Activated CD4-positive, alpha-beta T cell treated with anti-CD3 and anti-CD28 coated beads for 1 hour (primary cell): Measurements from ENCODE around the gene SEPTIN3.
"Not testable (repeated sequence)": the region's sequence is repeated elsewhere in the genome, so short reads cannot be mapped to it uniquely, and the experiment has no call there.

Experiments
- DNase-seq: peaks from one replicate; pipeline ENCODE4 v3.0.0-alpha.2; 2020

The SEPTIN3 gene

DNA sequence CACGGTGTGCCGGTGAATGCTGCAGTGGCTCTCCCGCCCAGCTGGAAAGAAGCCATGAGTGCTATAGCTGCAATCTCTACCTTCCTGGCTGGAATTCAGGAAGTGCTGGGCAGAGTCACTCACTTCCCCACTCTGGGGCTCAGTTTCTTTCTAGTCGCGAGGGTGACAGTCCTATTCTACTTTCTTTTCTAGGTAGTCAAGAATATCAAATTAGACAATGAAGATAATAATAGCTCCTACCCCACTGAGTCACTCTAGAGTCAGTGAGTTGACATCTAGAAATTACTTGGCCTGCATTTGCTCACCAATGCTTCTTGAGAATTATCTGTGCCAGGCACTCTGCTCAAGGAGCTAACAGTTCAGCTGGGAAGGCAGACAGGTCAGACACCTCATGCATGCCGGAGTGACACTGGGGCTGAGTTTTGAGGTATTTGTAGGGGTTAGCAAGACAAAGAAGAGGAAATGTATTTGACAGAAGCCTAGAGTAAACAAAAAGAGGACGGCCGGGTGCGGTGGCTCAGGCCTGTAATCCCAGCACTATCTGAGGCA is 25.5 kb upstream of the SEPTIN3 start:
- DNase-seq: no peak

DNA sequence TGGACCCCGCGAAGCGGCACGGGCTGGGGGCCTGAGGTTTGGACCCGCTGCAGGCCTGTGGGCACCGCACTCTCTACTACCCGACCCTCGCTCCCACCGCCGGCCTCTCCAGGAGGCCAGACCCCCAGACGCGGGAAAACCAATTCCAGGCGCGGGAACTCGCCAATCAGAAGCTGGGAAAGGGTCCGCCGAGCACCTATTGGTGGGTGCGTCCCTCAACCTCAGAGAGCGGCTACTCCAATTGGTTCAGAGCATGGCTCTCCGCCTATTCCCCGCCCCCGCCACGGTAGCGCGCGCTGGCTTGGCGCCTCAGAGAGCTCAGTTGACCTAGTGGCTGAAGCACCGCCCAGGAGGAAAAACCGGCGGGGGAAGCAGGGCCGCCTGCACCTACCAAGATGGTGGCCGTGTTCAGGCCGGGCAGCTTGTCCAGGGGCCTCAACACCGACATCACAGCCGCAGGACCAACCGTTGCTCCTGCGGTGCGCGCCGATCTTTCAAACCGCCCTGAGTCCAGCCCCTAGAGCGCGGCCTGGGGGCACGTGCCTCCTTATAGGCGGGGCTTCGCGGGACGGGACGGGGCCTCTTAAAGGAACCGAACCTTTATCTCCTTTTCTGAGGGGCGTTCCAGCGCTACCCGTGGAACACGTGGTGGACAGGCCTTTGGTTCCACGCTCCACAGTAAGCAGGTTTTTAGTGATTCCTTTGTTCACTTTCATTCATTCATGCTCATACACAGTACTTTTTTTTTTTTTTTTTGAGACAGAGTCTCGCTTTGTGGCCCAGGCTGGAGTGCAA is 22.4 kb upstream of the SEPTIN3 start, which contains the start of gene CENPM:
TSS of gene CENPM (minus strand) at position 524 of the 795 bp plus-strand sequence. CDS start at position 448, 76 bp downstream.
- peak; percentile 76 for DNase-seq

DNA sequence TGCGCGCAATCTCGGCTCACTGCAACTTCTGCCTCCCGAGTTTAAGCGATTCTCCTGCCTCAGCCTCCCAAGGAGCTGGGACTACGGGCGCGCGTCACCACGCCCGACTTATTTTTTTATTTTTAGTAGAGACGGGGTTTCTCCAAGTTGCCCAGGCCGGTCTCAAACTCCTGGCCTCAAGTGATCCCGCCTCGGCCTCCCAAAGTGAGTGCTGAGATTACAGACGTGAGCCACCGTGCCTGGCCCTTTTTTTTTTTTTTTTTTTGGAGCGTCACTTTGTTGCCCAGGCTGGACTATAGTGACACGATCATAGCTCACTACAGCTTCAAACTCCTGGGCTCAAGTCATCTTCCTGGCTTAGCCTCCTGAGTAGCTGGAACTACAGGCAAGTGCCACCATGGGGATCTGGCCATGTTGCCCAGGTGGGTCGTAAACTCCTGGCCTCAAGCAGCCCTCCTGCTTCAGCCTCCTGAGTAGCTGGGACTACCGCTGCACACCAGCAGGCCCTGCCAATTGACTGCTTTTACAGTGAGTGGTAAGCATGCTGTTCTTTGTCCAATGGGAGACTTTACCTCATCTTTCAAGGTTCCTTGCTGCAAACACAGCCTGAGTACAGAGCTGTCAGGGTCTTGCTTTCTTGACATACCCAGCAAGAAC is 21.7 kb upstream of the SEPTIN3 start:
- no peak for DNase-seq

DNA sequence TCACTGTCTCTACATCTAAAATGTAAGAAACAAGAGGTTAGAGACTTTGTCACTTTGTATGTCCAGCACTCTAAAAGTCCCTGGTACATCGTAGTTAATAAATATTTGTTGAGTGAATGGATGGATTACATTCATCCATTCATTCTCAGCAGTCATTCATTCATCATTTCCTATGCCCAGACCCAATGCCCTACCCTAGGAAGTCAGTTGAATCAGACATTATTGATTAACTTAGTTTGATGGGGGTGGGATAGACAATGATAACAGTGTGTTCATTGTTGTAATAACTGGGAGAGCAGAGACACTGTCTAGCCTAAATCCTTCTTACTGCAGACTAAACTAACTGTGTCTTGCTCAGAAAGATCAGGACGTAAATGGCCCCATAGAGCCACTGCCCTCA is 21.1 kb upstream of the SEPTIN3 start:
- DNase-seq: no peak

DNA sequence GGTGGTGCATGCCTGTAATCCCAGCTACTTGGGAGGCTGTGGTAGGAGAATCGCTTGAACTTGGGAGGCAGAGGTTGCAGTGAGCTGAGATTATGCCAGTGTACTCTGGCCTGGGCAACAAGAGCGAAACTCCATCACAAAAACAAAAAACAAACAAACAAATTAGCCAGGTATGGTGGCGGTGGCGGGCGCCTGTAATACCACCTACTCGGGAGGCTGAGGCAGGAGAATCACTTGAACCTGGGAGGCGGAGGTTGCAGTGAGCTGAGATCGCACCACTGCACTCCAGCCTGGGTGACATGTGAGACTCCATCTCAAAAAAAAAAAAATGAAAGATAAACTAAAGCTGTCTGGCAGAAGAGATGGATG is 20.3 kb upstream of the SEPTIN3 start:
- DNase-seq: not testable (repeated sequence)

DNA sequence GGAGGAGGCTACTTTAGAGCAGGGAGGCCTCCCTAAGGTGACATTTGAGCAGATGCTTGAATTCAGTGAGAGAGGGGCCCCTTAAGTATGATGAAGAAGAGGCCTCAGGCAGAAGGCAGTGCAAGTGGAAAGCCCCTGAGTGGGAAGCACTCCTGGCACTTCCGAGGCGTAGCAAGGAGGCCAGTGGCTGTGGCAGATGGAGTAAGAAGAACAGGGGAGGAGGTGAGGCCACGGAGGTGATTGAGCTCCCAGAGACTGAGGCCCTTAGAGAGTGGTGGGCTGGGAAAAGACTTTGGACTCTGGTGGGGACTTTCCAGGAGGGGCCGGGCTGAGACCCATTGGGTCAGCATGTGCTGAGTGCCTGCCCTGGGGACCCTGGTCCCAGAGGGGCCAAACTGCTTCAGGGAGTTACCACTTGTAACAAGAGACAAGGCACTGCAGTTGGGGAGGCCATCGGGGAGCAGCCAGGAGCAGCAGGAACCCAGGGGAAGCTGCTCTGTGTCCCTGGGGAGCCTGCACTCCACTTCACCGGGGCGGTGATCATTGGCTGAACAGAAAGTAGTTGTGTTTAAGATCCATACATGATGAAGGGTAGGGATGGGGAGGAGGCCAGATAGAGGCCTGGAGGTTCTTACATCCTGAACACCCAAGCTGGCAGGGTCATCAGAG is 19.8 kb upstream of the SEPTIN3 start:
- DNase-seq: no peak

DNA sequence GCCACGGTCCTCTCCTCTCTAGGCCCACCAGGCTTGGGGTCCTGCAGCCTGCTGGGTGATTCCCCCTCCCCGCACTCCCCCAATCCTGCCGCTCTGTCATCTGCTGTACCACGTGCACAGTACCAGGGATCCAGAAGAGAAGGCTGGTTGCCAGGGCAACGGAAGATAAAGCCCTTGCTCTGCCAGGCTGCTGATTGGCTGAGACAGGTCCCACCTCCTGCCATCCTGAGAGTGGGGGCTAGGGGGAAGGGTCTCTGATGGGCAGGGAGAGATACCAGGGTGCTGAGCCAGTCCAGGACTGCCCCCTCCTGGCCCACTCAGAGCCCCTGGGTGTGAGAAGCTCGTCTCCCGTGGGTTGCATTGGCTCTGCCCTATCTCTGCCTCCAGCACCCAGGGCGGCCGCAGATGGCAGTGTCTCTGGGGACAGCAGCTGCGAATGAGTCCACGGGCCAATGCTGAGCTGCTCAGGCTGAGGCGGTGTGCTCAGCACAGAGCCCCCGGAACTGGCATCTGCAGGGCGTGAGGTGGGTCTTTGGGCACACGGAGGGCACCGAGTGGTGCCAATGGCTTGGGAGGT is 17.3 kb upstream of the SEPTIN3 start, which contains the start of gene SMIM45:
TSS of gene SMIM45 (plus strand) at position 253 of the 577 bp plus-strand sequence.
- no peak for DNase-seq

DNA sequence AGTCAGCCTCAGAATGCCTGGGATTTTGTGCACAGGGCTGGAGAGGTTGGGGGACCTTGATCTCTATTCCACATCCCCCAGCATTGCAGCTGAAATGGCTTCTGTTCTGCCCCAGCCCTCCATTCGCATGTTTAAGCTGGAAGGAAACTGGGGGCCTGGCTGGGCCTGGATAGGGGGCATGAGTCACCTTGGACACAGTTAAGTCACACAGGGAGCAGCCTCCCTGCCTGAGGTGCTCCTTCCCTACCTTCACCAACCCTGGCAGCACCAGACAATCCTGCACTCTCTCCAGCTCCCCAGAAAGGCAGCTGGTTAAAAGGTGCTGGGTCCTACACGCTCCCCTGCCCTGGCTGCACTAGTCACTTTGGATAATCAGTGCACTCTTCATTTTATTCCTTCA is 16.5 kb upstream of the SEPTIN3 start:
- no peak for DNase-seq

DNA sequence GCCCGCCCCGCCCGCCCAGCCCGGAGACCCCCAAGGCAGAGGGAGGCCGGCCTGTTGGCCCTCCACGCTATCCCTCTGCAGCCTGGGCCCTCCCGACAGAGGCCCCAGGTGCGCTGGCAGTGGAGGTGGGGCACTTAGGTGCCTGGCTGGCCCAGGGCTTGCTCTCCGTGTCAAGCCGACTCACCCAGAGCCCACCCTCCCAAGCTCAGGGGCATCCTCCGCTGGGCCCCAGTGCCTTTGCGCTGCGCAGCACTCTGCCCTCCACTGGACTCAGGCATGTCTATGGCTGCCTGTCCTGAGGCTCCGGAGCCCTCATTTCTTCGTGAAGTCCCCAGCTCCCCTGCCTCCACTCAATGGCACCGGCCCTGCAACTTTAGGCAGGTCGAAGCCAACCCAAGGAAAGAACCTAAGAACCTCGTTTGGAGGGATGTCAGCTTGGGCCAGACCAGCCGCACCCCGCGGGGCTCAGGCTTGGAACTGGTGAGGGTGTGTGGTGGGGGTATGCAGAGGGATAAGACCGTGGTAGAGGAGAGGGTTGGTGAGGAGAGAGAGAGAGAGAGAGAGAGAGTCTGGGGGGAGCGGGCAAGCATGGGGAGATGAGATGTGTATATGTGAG is 11.2 kb upstream of the SEPTIN3 start:
- DNase-seq: no peak

DNA sequence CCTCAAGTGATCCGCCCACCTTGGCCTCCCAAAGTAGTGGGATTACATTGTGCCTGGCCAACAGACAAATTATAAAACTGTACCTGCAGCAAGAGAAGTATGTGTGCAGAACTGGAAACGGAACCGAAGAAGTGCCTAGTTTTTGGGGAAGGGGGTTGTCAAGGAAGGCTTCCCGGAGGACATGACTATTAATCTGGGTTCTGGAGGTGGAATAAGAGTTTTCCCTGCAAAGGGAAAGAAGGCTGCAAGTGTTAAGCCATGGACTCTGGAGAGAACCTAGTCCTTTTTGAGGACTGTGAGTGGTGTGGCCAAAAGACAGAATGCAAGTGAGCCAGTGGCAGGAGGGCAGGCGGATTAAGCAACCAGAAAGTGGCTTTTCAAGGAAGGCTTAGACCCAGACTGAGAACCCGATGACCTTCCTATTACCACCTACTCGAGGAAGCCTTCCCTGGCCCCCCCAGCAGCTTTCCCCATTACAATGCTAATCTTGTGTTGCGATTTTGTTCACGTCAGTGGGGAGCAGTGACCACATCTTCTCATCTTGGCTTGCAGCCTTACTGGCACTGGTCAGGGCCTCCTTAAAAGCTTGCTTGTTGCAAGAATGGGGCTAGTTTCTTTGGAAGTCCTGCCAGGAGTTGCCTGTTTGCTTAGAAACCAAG is 5.7 kb upstream of the SEPTIN3 start:
- no peak for DNase-seq

DNA sequence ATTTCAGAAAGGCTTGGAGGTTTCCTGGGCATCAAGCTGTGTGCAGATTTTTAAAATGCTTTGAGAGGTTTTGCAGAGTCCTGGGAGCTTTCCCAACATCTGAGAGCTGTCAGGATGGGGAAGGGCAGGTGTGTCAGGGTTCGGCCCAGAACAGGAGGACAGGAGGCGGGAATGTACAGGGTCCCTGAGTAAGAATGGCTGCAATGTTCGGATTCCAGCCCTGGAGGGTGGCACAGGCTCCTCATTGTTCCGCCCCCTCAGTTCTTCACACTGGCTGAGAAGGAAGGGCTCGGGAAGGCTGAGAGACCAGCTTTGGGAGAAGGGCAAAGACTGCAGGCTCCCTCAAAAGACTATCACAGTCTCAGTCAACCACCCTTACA is 5.1 kb upstream of the SEPTIN3 start:
- no peak for DNase-seq

DNA sequence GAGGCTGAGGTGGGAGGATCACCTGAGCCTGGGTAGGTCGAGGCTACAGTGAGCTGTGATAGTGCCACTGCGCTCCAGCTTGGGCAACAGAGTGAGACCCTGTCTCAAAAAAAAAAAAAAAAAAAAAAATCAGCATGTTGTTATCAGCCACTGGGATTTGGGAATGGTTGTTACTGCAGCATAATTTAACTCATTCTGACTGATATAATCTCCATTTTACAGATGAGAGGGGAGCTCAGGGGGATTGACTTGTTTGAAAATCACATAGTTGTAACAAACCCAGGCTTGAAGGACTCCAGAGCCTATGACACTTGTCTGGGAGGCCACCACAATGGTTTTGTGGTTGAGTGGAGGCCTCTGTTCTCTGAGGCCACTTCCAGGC is 3.0 kb upstream of the SEPTIN3 start:
- DNase-seq: no peak

DNA sequence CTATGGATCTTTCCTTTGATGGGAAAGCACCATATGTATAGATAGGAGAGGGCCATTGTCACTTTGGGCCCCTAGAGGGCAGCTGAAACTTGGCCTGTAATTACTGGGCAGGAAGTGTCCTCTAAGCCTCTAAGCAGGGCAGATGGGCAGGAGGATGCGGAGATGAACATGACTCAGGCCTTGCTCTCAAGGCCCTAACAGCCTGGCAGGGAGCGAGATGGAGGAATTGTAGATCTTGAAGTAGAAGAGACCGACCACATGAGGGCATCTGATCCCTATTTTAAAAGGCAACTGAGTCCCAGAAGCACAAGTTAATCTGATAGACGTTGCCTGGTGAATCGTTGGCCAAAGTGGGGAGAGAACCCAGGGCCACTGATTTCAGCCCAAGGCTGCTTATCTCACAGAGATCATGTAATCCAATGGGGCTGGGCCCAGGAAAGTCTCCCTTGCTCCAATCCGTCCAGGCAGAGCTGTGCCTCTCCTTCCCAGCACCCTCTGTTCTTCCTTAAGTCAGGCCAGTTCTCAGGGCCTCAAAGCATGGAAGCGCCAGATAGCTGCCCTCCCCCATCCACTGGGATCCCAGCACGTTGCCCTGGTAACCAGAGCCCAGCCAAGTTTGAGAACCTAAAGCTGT is 2.5 kb upstream of the SEPTIN3 start:
- DNase-seq: no peak

DNA sequence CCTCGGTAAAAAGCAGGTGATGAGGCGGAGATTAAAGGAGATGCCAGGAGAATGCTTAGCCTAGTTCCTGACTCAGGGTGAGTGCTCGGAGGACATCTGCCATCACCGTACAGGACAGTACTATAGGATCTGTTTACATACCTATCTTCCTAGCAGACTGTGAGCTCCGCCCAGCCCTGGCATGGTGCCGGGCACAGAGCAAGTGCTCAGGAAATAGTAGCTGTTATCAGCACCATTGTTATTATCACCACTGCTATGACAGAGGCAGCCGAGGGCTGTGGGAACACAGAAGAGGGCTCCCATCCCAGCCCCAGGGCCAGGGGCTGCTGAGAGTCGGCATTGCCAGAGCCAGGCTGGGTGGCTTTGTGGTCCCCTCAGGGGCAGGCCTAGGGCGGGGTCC is 642 bp upstream of the SEPTIN3 start:
- DNase-seq: no peak

DNA sequence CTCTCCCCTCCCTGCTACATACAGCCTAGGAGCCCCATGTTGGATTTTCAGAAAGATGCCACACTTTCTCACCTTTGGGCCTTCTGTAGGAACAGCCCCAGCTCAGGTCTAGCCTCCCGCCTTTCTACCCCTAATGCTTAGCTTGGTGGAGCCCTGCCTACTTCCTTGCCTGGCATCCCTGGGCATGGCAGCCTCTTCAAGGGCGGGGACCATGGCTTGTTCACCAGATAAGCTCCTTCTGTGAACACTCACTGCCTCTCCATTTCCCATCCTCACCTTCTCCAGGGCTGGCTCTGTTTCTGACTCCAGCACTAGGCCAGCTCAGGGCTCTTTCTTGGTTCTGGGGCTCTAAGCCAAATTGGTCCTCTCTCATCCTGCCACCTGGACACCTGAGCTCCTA is 1.4 kb downstream of the SEPTIN3 start:
- DNase-seq: no peak

DNA sequence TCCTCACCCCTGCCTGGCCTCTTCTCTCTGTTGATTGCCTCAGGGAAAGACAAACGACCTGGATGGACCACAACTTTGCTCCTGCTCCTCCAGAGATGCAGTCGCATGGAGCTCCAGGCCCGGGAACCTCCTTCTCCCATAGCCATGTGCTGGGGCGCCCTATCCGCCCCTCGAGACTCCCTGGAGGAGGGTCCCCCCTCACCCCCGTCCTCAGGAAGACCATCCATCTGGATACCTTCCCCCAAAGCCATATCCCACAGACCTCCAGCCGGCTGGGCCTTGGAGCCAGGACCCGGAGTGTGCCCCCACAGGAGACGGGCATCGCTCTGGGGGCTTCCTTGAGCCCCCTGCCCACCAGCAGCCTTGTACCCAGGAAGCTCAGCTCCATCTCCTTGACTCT is 2.2 kb downstream of the SEPTIN3 start:
- DNase-seq: no peak

DNA sequence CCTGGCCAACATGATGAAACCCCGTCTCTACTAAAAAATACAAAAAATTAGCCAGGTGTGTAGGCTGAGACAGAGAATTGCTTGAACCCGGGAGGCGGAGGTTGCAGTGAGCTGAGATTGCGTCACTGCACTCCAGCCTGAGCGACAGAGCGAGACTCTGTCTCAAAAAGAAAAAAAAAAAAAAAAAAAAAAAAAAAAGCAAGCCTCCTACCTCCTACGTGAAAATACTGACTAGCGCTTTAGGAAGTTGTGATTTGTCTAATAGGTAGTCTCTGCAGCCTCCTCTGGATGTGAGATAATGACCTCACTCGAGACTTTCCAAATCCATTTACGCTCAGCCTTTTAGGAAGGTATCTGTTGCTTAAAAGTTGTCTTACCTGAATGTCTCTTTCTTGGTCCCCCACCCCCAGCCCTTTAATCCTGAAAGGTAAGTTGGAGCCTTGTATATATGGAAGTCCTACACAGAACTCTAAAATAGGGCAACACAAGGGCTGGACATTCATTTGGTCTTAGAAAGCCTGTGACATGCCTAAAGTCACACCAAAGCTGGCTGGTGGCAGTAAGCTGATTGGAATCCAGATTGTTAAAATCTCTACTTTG is 5.5 kb downstream of the SEPTIN3 start:
- DNase-seq: no peak

DNA sequence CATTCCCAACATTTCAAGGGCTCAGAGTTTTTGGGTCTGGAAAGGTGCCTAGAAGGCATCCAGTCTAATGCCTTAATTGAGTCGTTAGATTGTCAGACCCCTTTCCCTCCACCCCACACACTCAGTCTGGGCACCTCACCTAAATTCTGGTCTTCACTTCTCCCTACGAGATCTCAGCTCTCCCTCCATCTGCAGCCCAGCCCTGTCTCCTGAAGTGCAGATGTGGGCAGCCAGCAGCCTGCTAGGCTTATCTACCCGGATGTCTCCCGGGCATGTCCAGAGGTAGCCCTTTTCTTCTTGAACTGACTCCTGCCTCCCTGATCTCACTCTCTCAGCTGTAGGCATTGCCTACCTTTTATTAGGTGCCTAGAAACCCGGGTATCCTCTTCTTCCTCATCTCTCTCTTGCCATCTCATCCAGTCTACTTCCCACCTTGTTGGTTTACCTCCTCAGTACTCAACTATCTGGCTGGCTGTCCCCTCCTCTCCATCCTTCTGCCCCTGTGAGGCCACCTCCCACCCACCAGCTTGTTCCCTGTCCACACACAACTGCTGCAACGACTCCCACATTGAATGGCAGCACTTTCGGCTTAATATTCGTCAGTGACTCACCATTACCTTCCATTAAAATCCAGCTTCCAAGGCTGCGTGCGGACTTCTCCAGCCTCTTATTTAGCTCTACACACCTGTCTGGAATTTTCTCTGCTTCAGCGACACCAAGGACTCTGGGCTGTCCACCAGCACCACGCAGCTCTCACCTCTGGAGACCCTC is 6.2 kb downstream of the SEPTIN3 start:
- DNase-seq: no peak

DNA sequence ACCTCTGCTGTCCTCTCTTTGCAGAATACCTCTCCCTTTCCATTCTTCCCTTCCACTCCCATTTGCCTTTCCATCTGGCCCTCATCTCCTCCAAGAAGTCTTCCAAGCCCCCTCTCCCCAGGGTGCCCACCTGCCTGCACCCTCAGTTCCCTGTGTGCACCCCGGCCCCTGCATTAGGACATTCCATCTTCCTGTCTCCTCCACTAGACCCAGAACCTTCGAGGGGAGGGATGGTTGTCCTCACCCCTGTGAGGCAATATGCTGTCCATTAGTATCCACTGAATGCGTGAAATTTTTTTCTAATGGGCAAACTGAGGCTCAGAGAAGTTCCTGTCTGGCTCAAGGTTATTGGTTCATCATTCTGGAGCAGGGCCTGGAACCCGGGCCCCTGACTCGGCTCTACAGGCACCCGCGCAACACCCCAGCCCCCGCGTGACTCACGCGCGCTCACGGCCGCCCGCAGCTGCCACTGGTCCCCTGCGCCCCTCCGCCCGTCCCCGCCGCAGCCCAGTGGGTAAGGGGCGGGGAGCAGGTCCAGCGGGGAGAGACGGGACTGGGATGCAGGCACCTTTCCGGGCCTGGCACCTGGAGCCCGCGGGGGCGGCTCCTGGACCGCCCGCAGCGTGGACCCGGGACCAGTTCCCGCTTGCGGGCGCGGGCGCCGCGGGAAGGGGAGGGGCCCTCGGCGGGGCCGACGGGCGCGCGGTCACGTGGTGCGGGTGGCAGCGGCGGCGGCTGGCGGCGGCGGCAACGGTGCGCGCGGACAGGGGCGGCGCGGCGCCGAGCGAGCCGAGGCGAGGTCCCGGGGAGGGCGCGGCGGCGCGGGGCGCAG is 7.0 kb downstream of the SEPTIN3 start:
- peak; percentile 23 for DNase-seq
